ENCODE measurements around the gene FANCM.

- TF ChIP-seq, protein P1, sequence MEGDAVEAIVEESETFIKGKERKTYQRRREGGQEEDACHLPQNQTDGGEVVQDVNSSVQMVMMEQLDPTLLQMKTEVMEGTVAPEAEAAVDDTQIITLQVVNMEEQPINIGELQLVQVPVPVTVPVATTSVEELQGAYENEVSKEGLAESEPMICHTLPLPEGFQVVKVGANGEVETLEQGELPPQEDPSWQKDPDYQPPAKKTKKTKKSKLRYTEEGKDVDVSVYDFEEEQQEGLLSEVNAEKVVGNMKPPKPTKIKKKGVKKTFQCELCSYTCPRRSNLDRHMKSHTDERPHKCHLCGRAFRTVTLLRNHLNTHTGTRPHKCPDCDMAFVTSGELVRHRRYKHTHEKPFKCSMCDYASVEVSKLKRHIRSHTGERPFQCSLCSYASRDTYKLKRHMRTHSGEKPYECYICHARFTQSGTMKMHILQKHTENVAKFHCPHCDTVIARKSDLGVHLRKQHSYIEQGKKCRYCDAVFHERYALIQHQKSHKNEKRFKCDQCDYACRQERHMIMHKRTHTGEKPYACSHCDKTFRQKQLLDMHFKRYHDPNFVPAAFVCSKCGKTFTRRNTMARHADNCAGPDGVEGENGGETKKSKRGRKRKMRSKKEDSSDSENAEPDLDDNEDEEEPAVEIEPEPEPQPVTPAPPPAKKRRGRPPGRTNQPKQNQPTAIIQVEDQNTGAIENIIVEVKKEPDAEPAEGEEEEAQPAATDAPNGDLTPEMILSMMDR (IDR thresholded peaks at IDR 0.05), result no peak
- TF ChIP-seq POLR2A (IDR thresholded peaks at IDR 0.05), result no peak
Measured at GRCh38 chr14:45227566-45227965, 91.8 kb downstream of the FANCM start.
